HG02678 (cell line): ENCODE data around the gene RBL1.
A peak's percentile ranks its signal among the peaks of the same experiment; 100 is the strongest.
"Not testable (repeated sequence)": the region's sequence is repeated elsewhere in the genome, so short reads cannot be mapped to it uniquely, and the experiment has no call there.

ENCODE experiments used
- ATAC-seq: cut with Tn5 transposase; IDR thresholded peaks from one replicate; pipeline ENCODE4 v1.9.1; 2021; ENCODE audit warnings: mild to moderate bottlenecking, moderate library complexity; ENCODE audit not compliant: unreplicated experiment

RBL1 gene

GRCh38 chr20:37095599-37096414 is at the start of gene RBL1:
Gene RBL1 (minus strand): TSS chr20:37095997. CDS start chr20:37095928, 69 bp downstream.
- peak; percentile 73 for ATAC-seq

- no peak for ATAC-seq
These were observed 49.1 kb upstream of the RBL1 start for GRCh38 chr20:37144856-37145404.

GRCh38 chr20:37142708-37143107 is 46.9 kb upstream of the RBL1 start:
- ATAC-seq, result no peak

GRCh38 chr20:37137547-37137946 is 41.8 kb upstream of the RBL1 start:
- no peak for ATAC-seq

GRCh38 chr20:37133952-37134351 is 38.2 kb upstream of the RBL1 start:
- no peak for ATAC-seq

- no peak for ATAC-seq
These were observed 35.7 kb upstream of the RBL1 start for GRCh38 chr20:37131486-37131885.

- no peak for ATAC-seq
These were observed 33.0 kb upstream of the RBL1 start for GRCh38 chr20:37128803-37129202.

GRCh38 chr20:37126290-37126689 is 30.5 kb upstream of the RBL1 start:
- ATAC-seq, result not testable (repeated sequence)

GRCh38 chr20:37123441-37123840 is 27.6 kb upstream of the RBL1 start:
- no peak for ATAC-seq

- ATAC-seq, result no peak
These were observed 24.7 kb upstream of the RBL1 start for GRCh38 chr20:37120497-37120896.

GRCh38 chr20:37119356-37120036 is 23.7 kb upstream of the RBL1 start:
- no peak for ATAC-seq

GRCh38 chr20:37114012-37114411 is 18.2 kb upstream of the RBL1 start:
- no peak for ATAC-seq

GRCh38 chr20:37111926-37112455 is 16.2 kb upstream of the RBL1 start:
- ATAC-seq, result no peak

GRCh38 chr20:37108676-37109075 is 12.9 kb upstream of the RBL1 start:
- ATAC-seq, result no peak

GRCh38 chr20:37102571-37102970 is 6.8 kb upstream of the RBL1 start:
- no peak for ATAC-seq

GRCh38 chr20:37096415-37097041 is 731 bp upstream of the RBL1 start:
- ATAC-seq, result no peak

GRCh38 chr20:37095108-37095598 is 644 bp downstream of the RBL1 start:
- peak; percentile 22 for ATAC-seq

- ATAC-seq, result no peak
These were observed 5.4 kb downstream of the RBL1 start for GRCh38 chr20:37090407-37090806.

- no peak for ATAC-seq
These were observed 14.0 kb downstream of the RBL1 start for GRCh38 chr20:37081717-37082289.

GRCh38 chr20:37077009-37077408 is 18.8 kb downstream of the RBL1 start:
- no peak for ATAC-seq
